Renal pelvis (tissue), 12 donors: ENCODE measurements around the gene FKBP5. TPM values are rescaled to one million over a fixed set of nuclear protein-coding genes. Genes with fewer than 3 reads are reported as not detected.
"Not testable (repeated sequence)": the region's sequence is repeated elsewhere in the genome, so short reads cannot be mapped to it uniquely, and the experiment has no call there.

Source experiments
- DNase-seq: peaks from one replicate; pipeline ENCODE4 v3.0.0-alpha.2; 2013
- long read RNA-seq, 16 experiments: transcript quantifications; one replicate each; lab custom pipeline, GENCODE V29; 2026
- polyA plus RNA-seq, 3 donors: library from polyadenylated mRNA; unstranded; fragments of 120-200 nt; gene quantifications; one replicate each; pipeline ENCODE4 v1.2.1, GENCODE V29; 2013; ENCODE audit not compliant: insufficient read length in 3 of 3

The FKBP5 gene
- 10 to 100 TPM; 20.6 to 26.9 (median 24.9) TPM for polyA plus RNA-seq
- long read RNA-seq, donor 1, partial matches to known transcripts = 0 of 4 reads
- long read RNA-seq, donor 1, other reads (novel, unspliced or antisense) = 0 of 4 reads
- long read RNA-seq, donor 2, transcript FKBP5-201 (11 exons, 3,772 nt) = major isoform, 8 of 8 reads
- long read RNA-seq, donor 2, partial matches to known transcripts = 0 of 8 reads
- long read RNA-seq, donor 2, other reads (novel, unspliced or antisense) = 0 of 8 reads
- long read RNA-seq, donor 3, transcript FKBP5-201 (11 exons, 3,772 nt) = major isoform, 7 of 7 reads
- long read RNA-seq, donor 3, partial matches to known transcripts = 0 of 7 reads
- long read RNA-seq, donor 3, other reads (novel, unspliced or antisense) = 0 of 7 reads
- long read RNA-seq, donor 4, partial matches to known transcripts = 0 of 3 reads
- long read RNA-seq, donor 4, other reads (novel, unspliced or antisense) = 0 of 3 reads
- long read RNA-seq, donor 5, partial matches to known transcripts = 0 of 3 reads
- long read RNA-seq, donor 5, other reads (novel, unspliced or antisense) = 0 of 3 reads
- long read RNA-seq, donor 6, transcript FKBP5-201 (11 exons, 3,772 nt) = major isoform, 5 of 5 reads
- long read RNA-seq, donor 6, partial matches to known transcripts = 0 of 5 reads
- long read RNA-seq, donor 6, other reads (novel, unspliced or antisense) = 0 of 5 reads
- long read RNA-seq, donor 7, transcript FKBP5-201 (11 exons, 3,772 nt) = major isoform, 6 of 42 reads
- long read RNA-seq, donor 7, partial matches to known transcripts = 36 of 42 reads
- long read RNA-seq, donor 7, other reads (novel, unspliced or antisense) = 0 of 42 reads
- long read RNA-seq, donor 8, partial matches to known transcripts = 0 of 3 reads
- long read RNA-seq, donor 8, other reads (novel, unspliced or antisense) = 0 of 3 reads
- long read RNA-seq, donor 9, transcript FKBP5-201 (11 exons, 3,772 nt) = major isoform, 6 of 6 reads
- long read RNA-seq, donor 9, partial matches to known transcripts = 0 of 6 reads
- long read RNA-seq, donor 9, other reads (novel, unspliced or antisense) = 0 of 6 reads
- long read RNA-seq, donor 10, transcript FKBP5-201 (11 exons, 3,772 nt) = major isoform, 5 of 5 reads
- long read RNA-seq, donor 10, partial matches to known transcripts = 0 of 5 reads
- long read RNA-seq, donor 10, other reads (novel, unspliced or antisense) = 0 of 5 reads
- long read RNA-seq, donor 11, partial matches to known transcripts = 0 of 2 reads
- long read RNA-seq, donor 11, other reads (novel, unspliced or antisense) = 0 of 2 reads
- long read RNA-seq, donor 12, transcript FKBP5-201 (11 exons, 3,772 nt) = major isoform, 6 of 6 reads
- long read RNA-seq, donor 12, partial matches to known transcripts = 0 of 6 reads
- long read RNA-seq, donor 12, other reads (novel, unspliced or antisense) = 0 of 6 reads
- long read RNA-seq, donor 13 = 0 reads
- long read RNA-seq, donor 14, transcript FKBP5-201 (11 exons, 3,772 nt) = major isoform, 8 of 8 reads
- long read RNA-seq, donor 14, partial matches to known transcripts = 0 of 8 reads
- long read RNA-seq, donor 14, other reads (novel, unspliced or antisense) = 0 of 8 reads
- long read RNA-seq, donor 15, transcript FKBP5-201 (11 exons, 3,772 nt) = major isoform, 8 of 8 reads
- long read RNA-seq, donor 15, partial matches to known transcripts = 0 of 8 reads
- long read RNA-seq, donor 15, other reads (novel, unspliced or antisense) = 0 of 8 reads
- long read RNA-seq, donor 16, transcript FKBP5-201 (11 exons, 3,772 nt) = major isoform, 6 of 6 reads
- long read RNA-seq, donor 16, partial matches to known transcripts = 0 of 6 reads
- long read RNA-seq, donor 16, other reads (novel, unspliced or antisense) = 0 of 6 reads

GRCh38 chr6:35688605-35689322 is at the start of gene FKBP5:
Gene FKBP5 (minus strand): TSS chr6:35688915. CDS start chr6:35642824, 46,091 bp downstream.
- DNase-seq = peak; percentile 89

- no peak for DNase-seq
These were observed 48.9 kb upstream of the FKBP5 start for GRCh38 chr6:35737413-35738211.

- no peak for DNase-seq
These were observed 48.3 kb upstream of the FKBP5 start, which contains the start of gene ARMC12 for GRCh38 chr6:35736982-35737412. Gene ARMC12 (plus strand): TSS chr6:35737032. CDS start chr6:35737109, 77 bp downstream.

- DNase-seq = no peak
These were observed 47.7 kb upstream of the FKBP5 start for GRCh38 chr6:35736253-35736894.

GRCh38 chr6:35735452-35735851 is 46.7 kb upstream of the FKBP5 start:
- no peak for DNase-seq

- not testable (repeated sequence) for DNase-seq
These were observed 45.6 kb upstream of the FKBP5 start for GRCh38 chr6:35734319-35734718.

- DNase-seq = no peak
These were observed 44.9 kb upstream of the FKBP5 start for GRCh38 chr6:35733633-35734032.

- peak; percentile 91 for DNase-seq
These were observed 43.2 kb upstream of the FKBP5 start for GRCh38 chr6:35731736-35732532.

- peak; percentile 93 for DNase-seq
These were observed 42.7 kb upstream of the FKBP5 start for GRCh38 chr6:35731414-35731735.

- DNase-seq = no peak
These were observed 42.2 kb upstream of the FKBP5 start for GRCh38 chr6:35730745-35731413.

- no peak for DNase-seq
These were observed 41.0 kb upstream of the FKBP5 start for GRCh38 chr6:35729722-35730121.

- DNase-seq = no peak
These were observed 40.3 kb upstream of the FKBP5 start for GRCh38 chr6:35728683-35729678.

- DNase-seq = peak; percentile 85
These were observed 39.4 kb upstream of the FKBP5 start for GRCh38 chr6:35727935-35728682.

GRCh38 chr6:35727231-35727934 is 38.7 kb upstream of the FKBP5 start:
- DNase-seq = no peak
